ENCODE results near the gene SP2. TPM values are rescaled to one million over a fixed set of nuclear protein-coding genes. Genes with fewer than 3 reads are reported as not detected.

Gene SP2
- total and polyA plus RNA-seq, 2 of the 13 experiments (the other 11 are each of a cell fraction or from before 2014, with no cell fraction given), result 1.4 to 4.8 TPM

- TF ChIP-seq ATF6 (CRISPR knock-in tag; conservative IDR thresholded peaks at IDR 0.05) (no peak; the same call in 1 of the 2 replicates), GLMP (CRISPR knock-in tag; IDR thresholded peaks at IDR 0.05; ENCODE audit: borderline replicate concordance) (no peak), MXD3 (CRISPR knock-in tag; IDR thresholded peaks at IDR 0.05) (no peak), HNRNPK (IDR thresholded peaks at IDR 0.05; ENCODE audit: low read depth, low read length, poor library complexity, severe bottlenecking) (no peak), MIER2 (CRISPR knock-in tag; IDR thresholded peaks at IDR 0.05) (peak; percentile 41; the same call in 1 of the 2 replicates), ZNF569 (CRISPR knock-in tag; IDR thresholded peaks at IDR 0.05; ENCODE audit: borderline replicate concordance) (no peak), MIER3 (CRISPR knock-in tag; IDR thresholded peaks at IDR 0.05; ENCODE audit: borderline replicate concordance) (0 out of 2 replicates have a peak, but pooled peaks have one; percentile 45), USF2 (IDR thresholded peaks at IDR 0.05; ENCODE audit: low read depth, low read length) (no peak), USF2 (CRISPR knock-in tag; IDR thresholded peaks at IDR 0.05; ENCODE audit: borderline replicate concordance) (no peak; the same call in 1 of the 2 replicates), ELF1 (CRISPR knock-in tag; IDR thresholded peaks at IDR 0.05) (no peak), HINFP (CRISPR knock-in tag; IDR thresholded peaks at IDR 0.05; ENCODE audit: low read depth) (no peak), RAD51 (IDR thresholded peaks at IDR 0.05; ENCODE audit: borderline replicate concordance) (no peak), GATAD2A (CRISPR knock-in tag; IDR thresholded peaks at IDR 0.05) (peak; percentile 40; the same call in 1 of the 2 replicates), ARID4A (CRISPR knock-in tag; IDR thresholded peaks at IDR 0.05; ENCODE audit: borderline replicate concordance) (peak; percentile 72), ZNF530 (CRISPR knock-in tag; IDR thresholded peaks at IDR 0.05; ENCODE audit: low read depth) (no peak), ZNF7 (CRISPR knock-in tag; IDR thresholded peaks at IDR 0.05) (no peak), ZNF354B (CRISPR knock-in tag; IDR thresholded peaks at IDR 0.05) (no peak), PHF21A (CRISPR knock-in tag; IDR thresholded peaks at IDR 0.05) (peak; percentile 69; the same call in 1 of the 2 replicates), CC2D1A (CRISPR knock-in tag; IDR thresholded peaks at IDR 0.05) (no peak)
These were observed 635 bp upstream of the SP2 start (continued) for GRCh38 chr17:47895347-47895855.

Measured in HepG2 (cell line).